GM12801 (cell line): ENCODE results near the gene ADAMTS14.

Experiments used
- CTCF ChIP-seq: IDR thresholded peaks from one replicate; pipeline ENCODE4 v1.5.1; 2011; ENCODE audit warnings: control low read depth; ENCODE audit not compliant: insufficient read length; ENCODE audit errors: extremely low read depth

The ADAMTS14 gene

DNA sequence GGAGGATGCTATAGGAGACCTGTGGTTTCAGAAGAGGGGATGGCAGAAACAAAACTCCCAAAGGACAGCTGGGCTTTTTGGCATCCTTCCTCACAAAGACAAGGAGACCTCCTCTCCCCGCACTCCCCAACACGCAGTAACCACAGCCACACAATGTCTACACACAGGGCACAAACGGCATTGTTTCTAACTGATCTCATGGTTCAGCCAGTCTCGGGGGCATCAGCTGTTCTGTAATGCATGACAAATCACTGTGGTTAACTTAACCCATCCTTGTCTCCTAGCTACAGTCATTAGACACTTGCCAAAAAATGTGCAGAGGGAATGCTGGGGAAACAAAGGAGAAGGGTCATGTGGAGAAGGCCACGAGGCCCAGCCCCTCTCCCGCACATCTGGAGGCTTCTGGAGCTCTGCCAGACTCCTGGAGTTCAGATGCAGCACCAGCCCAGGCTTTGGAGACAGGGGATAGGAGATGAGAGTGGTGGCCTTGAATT is 7.6 kb upstream of the ADAMTS14 start:
- TF ChIP-seq CTCF, result no peak

DNA sequence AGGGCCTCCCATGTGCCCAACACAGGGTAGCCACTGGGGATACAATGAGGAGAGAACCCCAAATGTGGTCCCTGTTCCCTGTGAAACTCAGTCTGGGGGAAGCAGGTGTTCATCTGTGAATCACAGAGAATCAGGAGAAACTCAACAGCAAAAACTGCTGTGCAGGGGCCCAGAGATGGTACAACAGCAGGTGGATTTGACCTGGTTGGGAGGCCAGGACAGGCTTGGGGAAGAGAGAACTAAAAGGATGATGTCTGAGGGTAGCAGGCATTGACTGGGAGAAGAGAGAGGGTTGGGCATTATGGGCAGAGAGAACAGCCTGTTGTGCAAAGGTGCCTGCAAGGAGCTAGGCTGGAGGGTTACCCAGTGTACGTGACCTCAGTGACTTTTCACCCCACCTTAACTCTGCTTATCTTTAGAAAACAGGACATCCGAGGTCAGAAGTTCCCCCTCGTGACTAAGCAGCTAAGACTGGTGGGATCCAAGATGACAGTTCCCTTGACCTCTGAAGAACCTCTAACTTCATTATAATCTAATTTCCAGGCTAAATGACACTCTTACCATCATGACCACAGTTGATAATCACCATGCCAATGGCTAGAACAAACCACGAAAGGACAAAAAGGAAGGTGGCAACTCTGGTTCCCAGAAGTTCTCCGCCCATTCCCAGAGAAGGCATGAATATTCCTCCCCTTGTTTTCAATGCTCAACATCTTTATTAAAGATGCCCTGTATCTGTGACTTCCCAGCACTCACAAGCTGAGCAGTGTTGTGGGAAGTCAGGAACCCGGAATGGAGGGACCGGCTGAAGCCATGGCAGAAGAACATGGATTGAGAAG is 5.1 kb upstream of the ADAMTS14 start:
- TF ChIP-seq CTCF, result no peak

- TF ChIP-seq CTCF, result no peak
These were observed 3.8 kb upstream of the ADAMTS14 start for GRCh38 chr10:70668454-70668970.

DNA sequence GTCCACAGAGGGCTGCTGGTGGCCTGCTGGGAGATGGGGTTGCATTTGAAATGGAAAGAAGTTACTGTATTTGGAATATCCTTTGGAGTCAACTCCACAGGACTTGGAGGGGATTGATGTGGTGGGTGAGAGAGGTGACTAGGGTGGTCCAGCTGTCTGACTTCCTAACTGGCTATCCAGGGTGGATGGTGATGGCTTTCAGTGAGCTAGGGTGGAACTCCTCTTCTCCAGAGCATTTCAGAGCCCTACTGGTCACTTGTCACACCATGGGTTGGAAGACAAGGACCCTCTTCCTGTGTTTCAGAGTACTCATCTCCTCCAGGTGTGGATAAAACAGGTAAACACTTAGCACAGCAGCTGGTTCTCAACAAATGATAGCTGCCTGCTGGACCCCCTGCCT is 3.3 kb upstream of the ADAMTS14 start:
- TF ChIP-seq CTCF, result no peak

GRCh38 chr10:70669732-70670317 is 2.5 kb upstream of the ADAMTS14 start:
- no peak for TF ChIP-seq CTCF

- TF ChIP-seq CTCF, result no peak
These were observed 614 bp upstream of the ADAMTS14 start for GRCh38 chr10:70671619-70672164.
